Raji (cell line): ENCODE measurements around the gene HECW1.

ENCODE experiments used
- POLR2A ChIP-seq: IDR thresholded peaks from 2 replicates; pipeline ENCODE4 v1.6.1; 2011; ENCODE audit warnings: low read depth, low read length, control low read depth; ENCODE audit not compliant: insufficient read depth

HECW1 gene

DNA sequence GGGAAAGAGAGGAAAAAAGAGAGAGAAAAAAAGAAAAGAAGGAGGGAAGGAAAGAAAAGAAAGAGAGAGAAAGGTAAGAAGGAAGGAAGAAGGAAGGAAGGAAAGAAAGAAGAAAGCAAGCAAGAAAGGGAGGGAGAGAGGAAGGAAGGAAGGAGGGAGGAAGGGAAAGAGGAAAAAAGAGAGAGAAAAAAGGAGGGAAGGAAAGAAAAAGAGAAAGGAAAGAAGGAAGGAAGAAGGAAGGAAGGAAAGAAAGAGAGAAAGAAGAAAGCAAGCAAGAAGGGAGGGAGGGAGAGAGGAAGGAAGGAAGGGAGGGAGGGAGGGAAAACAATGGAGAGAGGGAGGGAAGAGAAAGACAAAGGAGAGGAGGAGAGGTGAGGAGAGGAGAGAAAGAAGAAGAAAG is 135.3 kb downstream of the HECW1 start:
- TF ChIP-seq POLR2A, result no peak

DNA sequence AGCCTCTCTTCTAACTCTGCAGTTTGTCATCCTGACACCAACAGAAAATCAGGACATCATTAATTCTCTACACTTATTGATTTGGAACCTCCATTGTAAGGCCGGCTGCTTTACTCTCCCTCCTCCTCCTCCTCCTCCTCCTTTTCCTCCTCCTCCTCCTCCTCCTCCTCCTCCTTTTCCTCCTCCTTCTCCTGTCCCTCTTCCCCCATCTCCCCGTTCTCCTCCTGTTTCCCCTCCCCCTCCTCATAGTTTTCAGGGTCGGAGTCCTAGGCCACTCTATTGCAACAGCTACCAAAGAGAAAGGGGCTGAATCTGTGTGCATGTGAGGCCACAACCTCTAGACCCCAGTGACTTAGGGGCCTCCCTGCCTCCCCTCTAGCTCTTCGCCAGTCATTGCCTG is 136.1 kb downstream of the HECW1 start:
- TF ChIP-seq POLR2A, result no peak

GRCh38 chr7:43248961-43249822 is 136.7 kb downstream of the HECW1 start:
- TF ChIP-seq POLR2A, result no peak

DNA sequence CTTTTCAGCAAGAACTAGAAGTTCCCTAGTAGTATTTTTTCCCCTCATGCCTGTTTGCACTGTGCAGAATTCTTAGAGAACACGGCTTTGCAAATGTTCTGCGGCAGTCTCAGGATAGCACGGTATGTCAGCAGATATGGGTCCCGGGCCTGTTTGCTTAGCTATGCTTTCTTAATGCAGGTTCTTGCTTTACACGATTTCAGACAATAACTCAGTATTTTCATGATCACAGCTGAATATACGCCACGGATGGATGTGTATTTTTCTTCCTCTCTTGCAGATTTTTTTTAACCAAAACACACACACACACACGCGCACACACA is 137.3 kb downstream of the HECW1 start:
- TF ChIP-seq POLR2A, result no peak

- TF ChIP-seq POLR2A, result no peak
These were observed 148.8 kb downstream of the HECW1 start for GRCh38 chr7:43260980-43261878.

GRCh38 chr7:43265139-43265538 is 152.7 kb downstream of the HECW1 start:
- no peak for TF ChIP-seq POLR2A

DNA sequence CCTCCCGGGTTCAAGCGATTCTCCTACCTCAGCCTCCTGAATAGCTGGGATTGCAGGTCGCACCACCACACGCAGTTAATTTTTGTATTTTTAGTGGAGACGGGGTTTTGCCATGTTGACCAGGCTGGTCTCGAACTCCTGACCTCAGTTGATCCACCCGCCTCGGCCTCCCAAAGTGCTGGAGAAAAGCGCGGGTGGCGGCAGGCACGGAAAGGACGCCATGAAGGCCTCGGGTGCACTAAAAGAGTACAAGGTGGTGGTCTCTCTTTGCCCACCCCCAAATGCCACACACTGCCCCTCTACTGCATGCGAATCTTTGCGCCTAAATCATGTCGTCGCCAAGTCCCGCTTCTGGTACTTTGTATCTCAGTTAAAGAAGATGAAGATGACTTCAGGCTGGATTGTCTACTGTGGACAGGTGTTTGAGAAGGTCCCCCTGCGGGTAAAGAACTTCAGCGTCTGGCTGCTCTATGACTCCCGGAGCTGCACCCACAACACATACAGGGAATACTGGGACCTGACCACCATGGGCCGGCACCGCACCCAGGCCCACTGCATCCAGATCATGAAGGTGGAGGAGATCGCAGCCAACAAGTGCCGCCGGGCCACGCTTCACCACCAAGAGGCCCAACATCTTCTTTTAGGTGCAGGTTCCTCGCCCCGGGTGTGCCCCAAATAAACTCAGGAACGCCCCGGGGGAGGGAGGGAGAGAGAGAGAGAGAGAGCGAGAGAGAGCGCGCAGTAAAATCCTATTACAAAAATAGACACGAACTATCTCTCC is 161.7 kb downstream of the HECW1 start:
- TF ChIP-seq POLR2A, result no peak

DNA sequence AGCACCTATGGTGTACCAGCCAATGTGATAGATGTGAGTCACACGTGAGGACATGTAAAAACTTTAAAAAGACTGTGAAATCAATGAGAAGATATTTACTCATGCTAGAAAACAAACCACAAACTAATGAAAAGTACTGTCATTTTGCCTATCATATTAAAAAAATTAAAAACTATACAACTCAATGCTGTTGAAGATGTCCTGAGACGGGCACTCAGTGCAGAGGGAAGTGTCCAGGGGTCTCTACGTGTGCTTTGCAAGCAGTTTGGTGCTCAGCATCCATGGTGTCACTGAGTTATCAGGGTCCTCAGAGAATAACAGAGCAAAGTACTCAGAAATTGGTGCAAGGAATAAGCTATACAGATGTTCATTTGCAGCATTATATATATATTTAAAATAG is 162.3 kb downstream of the HECW1 start:
- TF ChIP-seq POLR2A, result no peak

DNA sequence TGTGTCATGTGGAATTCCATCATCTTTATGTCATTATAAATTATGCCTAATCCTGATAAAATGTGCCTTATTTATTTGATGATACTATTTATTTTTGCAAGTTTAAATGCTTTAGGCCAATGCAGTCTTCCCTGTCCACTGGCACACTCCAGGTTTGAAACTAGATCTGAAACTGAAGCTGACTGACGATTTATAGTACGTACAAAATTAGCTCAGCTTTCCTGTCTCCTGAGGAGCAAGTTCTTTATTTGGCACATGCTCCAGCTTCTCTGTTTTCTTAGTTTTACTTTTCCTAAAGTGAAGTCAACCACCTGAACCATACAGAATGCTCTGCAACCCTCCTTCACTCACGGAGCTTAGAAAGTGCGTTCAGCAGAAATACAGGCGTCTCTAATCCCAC is 164.1 kb downstream of the HECW1 start:
- TF ChIP-seq POLR2A, result no peak

DNA sequence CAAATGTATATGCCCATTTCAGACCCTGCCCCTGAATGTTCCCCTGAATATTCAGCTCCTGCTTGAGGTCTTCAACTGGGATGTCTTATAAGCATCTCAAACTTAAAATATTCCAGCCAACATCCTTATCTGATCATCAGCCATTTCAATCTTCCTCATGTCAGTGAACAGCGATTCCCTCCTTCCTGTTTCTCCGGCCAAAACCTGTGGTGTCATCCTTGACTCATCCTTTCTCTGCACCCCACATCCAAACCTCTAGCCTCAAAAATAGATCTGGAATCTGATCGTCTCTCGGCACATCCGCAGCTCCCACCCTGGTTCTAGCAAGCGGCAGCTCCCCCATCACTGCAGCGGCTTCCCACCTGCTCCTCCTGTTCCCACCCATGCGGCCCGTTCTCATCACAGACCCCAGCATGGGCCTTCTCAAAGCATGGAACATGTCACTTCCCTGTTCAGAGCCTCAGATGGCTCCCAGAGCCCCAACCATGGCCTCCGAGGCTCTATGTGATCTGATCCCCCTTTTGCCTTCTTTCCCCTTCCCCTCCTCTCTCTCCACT is 165.7 kb downstream of the HECW1 start:
- TF ChIP-seq POLR2A, result no peak

- no peak for TF ChIP-seq POLR2A
These were observed 168.8 kb downstream of the HECW1 start for GRCh38 chr7:43281268-43281667.

DNA sequence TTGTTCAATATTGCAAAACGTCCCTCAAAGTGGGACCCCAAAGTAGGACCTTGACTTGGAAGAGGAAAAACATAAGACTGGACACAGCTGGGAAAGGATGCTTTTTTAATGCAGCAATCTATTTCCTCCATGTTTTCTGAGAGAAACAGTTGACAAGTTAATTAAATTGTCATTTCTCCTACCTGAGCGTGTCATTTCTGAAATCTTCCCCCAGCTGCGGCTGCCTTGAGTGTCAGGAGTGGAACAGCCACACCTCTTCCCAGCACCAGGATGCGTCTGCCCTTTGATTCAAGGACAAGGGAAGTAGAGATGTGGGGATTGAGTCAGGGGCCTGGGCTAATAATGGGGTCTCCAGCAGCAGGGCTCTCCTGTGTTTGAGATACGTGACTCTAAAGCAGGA is 171.3 kb downstream of the HECW1 start:
- TF ChIP-seq POLR2A, result no peak

DNA sequence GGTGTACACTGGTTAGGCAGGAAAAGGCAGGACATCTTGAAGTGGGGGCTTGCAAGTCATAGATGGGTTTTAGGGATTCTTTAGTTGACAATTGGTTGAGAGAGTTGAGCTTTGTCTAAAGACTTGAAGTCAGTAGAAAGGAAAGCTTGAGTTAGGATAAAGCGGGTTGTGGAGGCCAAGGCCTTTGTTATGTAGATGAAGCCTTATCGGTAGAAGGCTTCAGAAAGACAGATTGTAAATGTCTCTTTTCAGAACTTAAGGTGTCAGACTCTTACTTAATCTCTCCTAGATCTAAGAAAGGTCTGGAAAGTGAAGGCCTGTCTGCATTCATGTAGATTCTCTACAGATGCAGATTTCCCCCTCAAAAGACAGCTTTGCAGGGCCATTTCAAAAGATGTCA is 177.4 kb downstream of the HECW1 start:
- TF ChIP-seq POLR2A, result no peak

- no peak for TF ChIP-seq POLR2A
These were observed 178.5 kb downstream of the HECW1 start for GRCh38 chr7:43290978-43291377.

DNA sequence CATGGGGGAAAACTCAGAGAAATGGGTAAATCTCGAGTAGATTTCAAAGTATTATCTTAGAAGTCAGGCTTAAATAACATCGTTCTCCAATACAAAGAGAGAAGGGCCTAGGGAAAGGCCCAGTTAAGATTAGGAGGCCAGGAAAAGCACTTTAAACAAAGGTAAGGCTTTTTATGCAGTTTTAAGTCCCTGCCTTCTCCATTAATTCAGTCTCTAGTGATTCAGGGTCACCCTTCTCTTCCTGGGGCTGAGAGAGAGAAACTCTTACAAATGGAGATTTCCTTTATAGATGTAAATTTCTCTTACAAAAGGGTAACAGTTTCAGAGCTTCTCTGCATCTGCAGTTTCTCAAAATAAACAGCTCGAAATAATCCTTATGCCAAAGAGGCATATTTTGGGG is 179.3 kb downstream of the HECW1 start:
- no peak for TF ChIP-seq POLR2A
